ENCODE results near the gene P3H2.
"Not testable (repeated sequence)": the region's sequence is repeated elsewhere in the genome, so short reads cannot be mapped to it uniquely, and the experiment has no call there.

The P3H2 gene

GRCh38 chr3:190084983-190085382, 35.7 kb downstream of the P3H2 start:
- DNase-seq (ENCODE audit: low read depth in 2 of 2): no peak

GRCh38 chr3:190083635-190084034, 37.1 kb downstream of the P3H2 start:
- DNase-seq (ENCODE audit: low read depth in 2 of 2): no peak

GRCh38 chr3:190081389-190081788, 39.3 kb downstream of the P3H2 start:
- DNase-seq (ENCODE audit: low read depth in 2 of 2): no peak

GRCh38 chr3:190079173-190079572, 41.5 kb downstream of the P3H2 start:
- DNase-seq (ENCODE audit: low read depth in 2 of 2): not testable (repeated sequence)

- DNase-seq (ENCODE audit: low read depth in 2 of 2): no peak
Observed at GRCh38 chr3:190077395-190078045, 43.2 kb downstream of the P3H2 start.

GRCh38 chr3:190076601-190077394, 43.9 kb downstream of the P3H2 start:
- no peak for DNase-seq (ENCODE audit: low read depth in 2 of 2)

- DNase-seq (ENCODE audit: low read depth in 2 of 2): no peak
Observed at GRCh38 chr3:190076136-190076535, 44.6 kb downstream of the P3H2 start.

- no peak for DNase-seq (ENCODE audit: low read depth in 2 of 2)
Observed at GRCh38 chr3:190074817-190075216, 45.9 kb downstream of the P3H2 start.

GRCh38 chr3:190073264-190074008, 47.3 kb downstream of the P3H2 start:
- DNase-seq (ENCODE audit: low read depth in 2 of 2): no peak

- DNase-seq (ENCODE audit: low read depth in 2 of 2): no peak
Observed at GRCh38 chr3:190072856-190073255, 47.8 kb downstream of the P3H2 start.

GRCh38 chr3:190071921-190072320, 48.8 kb downstream of the P3H2 start:
- DNase-seq (ENCODE audit: low read depth in 2 of 2): not testable (repeated sequence)

GRCh38 chr3:190070622-190071347, 49.9 kb downstream of the P3H2 start:
- DNase-seq (ENCODE audit: low read depth in 2 of 2): no peak

GRCh38 chr3:190065204-190065603, 55.5 kb downstream of the P3H2 start:
- DNase-seq (ENCODE audit: low read depth in 2 of 2): no peak

GRCh38 chr3:190064659-190065058, 56.0 kb downstream of the P3H2 start:
- DNase-seq (ENCODE audit: low read depth in 2 of 2): no peak

GRCh38 chr3:190064112-190064511, 56.6 kb downstream of the P3H2 start:
- DNase-seq (ENCODE audit: low read depth in 2 of 2): no peak

GRCh38 chr3:190063490-190063889, 57.2 kb downstream of the P3H2 start:
- no peak for DNase-seq (ENCODE audit: low read depth in 2 of 2)

GRCh38 chr3:190060192-190060775, 60.4 kb downstream of the P3H2 start:
- no peak for DNase-seq (ENCODE audit: low read depth in 2 of 2)

GRCh38 chr3:190059242-190059590, 61.5 kb downstream of the P3H2 start:
- no peak for DNase-seq (ENCODE audit: low read depth in 2 of 2)

- no peak for DNase-seq (ENCODE audit: low read depth in 2 of 2)
Observed at GRCh38 chr3:190058521-190059241, 62.0 kb downstream of the P3H2 start.

- no peak for DNase-seq (ENCODE audit: low read depth in 2 of 2)
Observed at GRCh38 chr3:190056742-190057141, 64.0 kb downstream of the P3H2 start.

- no peak for DNase-seq (ENCODE audit: low read depth in 2 of 2)
Observed at GRCh38 chr3:190055773-190056172, 64.9 kb downstream of the P3H2 start.
